ENCODE results near the gene PMS1.

DNA sequence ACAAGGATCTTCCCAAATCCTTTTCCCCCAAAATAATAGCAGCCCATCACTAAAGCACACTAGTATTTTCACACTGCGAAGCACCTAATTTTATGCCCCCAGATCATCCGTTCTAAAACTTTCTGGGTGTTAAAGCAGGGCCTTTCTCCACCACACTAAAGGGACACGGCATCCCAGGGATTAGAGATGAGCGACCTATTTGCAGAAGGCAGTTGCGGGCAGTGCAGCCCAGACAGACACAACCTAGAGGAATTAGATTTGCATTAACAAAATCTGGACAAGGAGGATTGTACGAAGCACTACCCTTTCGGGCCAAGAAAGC is 22.1 kb upstream of the PMS1 start:
- TF ChIP-seq, protein P1, sequence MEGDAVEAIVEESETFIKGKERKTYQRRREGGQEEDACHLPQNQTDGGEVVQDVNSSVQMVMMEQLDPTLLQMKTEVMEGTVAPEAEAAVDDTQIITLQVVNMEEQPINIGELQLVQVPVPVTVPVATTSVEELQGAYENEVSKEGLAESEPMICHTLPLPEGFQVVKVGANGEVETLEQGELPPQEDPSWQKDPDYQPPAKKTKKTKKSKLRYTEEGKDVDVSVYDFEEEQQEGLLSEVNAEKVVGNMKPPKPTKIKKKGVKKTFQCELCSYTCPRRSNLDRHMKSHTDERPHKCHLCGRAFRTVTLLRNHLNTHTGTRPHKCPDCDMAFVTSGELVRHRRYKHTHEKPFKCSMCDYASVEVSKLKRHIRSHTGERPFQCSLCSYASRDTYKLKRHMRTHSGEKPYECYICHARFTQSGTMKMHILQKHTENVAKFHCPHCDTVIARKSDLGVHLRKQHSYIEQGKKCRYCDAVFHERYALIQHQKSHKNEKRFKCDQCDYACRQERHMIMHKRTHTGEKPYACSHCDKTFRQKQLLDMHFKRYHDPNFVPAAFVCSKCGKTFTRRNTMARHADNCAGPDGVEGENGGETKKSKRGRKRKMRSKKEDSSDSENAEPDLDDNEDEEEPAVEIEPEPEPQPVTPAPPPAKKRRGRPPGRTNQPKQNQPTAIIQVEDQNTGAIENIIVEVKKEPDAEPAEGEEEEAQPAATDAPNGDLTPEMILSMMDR (IDR thresholded peaks at IDR 0.05; ENCODE audit: poor library complexity, severe bottlenecking) = no peak
- TF ChIP-seq RAD21 (conservative IDR thresholded peaks at IDR 0.05) (no peak), POLR2AphosphoS5 (IDR thresholded peaks at IDR 0.05) (no peak), MXI1 (conservative IDR thresholded peaks at IDR 0.05; ENCODE audit: poor library complexity, severe bottlenecking) (no peak)
